BLaER1 (cell line): ENCODE results near the gene FCHO2.

ENCODE experiments used
- H3K27ac ChIP-seq: shearing (Covaris generic); formaldehyde crosslinking; 2 replicates; pipeline ENCODE4 v1.8.1; 2022
- H3K27me3 ChIP-seq: shearing (Covaris generic); formaldehyde crosslinking; 2 replicates; pipeline ENCODE4 v1.8.1; 2022
- H3K36me3 ChIP-seq: shearing (Covaris generic); formaldehyde crosslinking; 2 replicates; pipeline ENCODE4 v1.8.1; 2022
- H3K4me1 ChIP-seq: shearing (Covaris generic); formaldehyde crosslinking; 2 replicates; pipeline ENCODE4 v1.8.1; 2022
- H3K4me2 ChIP-seq: shearing (Covaris generic); formaldehyde crosslinking; 2 replicates; pipeline ENCODE4 v1.8.1; 2022
- H3K4me3 ChIP-seq: shearing (Covaris generic); formaldehyde crosslinking; 2 replicates; pipeline ENCODE4 v1.8.1; 2022
- H3K9ac ChIP-seq: shearing (Covaris generic); formaldehyde crosslinking; 2 replicates; pipeline ENCODE4 v1.8.1; 2022
- H3K9me3 ChIP-seq: shearing (Covaris generic); formaldehyde crosslinking; 2 replicates; pipeline ENCODE4 v1.8.1; 2022
- H4K20me1 ChIP-seq: shearing (Covaris generic); formaldehyde crosslinking; 2 replicates; pipeline ENCODE4 v1.8.1; 2022
- Cebpa-rat ChIP-seq: shearing (Covaris generic); IDR thresholded peaks from 2 replicates; pipeline ENCODE4 v1.8.1; 2022

Gene FCHO2

DNA sequence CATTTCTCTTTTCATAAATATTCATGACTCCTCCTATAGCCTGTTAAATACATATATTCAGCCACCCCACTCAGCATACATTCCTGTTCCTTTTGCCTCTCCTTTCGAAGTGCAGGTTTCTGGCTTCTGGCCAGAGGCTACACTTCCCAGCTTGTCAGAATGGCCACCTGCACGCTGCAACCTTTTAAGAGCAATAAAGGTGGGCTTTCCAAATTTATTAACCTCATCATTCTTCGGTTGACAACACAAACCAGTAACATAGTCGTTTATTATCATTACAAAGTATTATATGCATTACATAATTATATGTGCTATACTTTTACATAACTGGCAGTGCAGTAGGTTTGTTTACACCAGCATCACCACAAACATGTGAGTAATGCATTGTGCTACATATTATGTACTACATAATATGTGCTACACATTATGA, 148.0 kb downstream of the FCHO2 start:
- Histone ChIP-seq H3K4me2 (no peak overlapping the region), H3K27me3 (no peaks in the 10 kb centered on the region), H3K36me3 (no peaks in the 10 kb centered on the region), H3K27ac (no peak overlapping the region), H3K9me3 (0 out of 2 replicates have a peak, but pooled peaks cover 9% of the 10 kb centered on the region), H3K4me3 (no peak overlapping the region), H3K4me1 (no peaks in the 10 kb centered on the region), H4K20me1 (no peaks in the 10 kb centered on the region), H3K9ac (no peak overlapping the region)
- no peak for TF ChIP-seq Cebpa-rat

DNA sequence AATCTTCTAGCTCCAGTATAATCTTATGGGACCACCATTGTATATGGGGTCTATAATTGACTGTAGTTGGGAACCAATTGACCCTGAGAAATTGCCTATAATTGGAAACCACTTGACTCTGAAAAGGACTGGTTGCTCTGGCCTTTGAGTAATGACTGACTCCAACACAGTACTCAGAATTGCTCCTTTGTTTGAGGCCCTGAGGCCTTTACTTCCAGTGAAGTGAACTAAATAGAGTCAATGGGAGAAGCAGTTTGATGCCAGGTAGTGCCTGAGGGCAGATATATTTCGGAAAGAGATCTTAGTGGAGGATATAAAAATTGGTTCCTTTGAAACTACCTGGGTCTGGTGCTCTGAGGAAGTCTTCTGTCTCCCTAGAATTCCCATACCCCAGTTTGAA, 148.5 kb downstream of the FCHO2 start:
- Histone ChIP-seq H3K9me3 (0 out of 2 replicates have a peak, but pooled peaks cover 9% of the 10 kb centered on the region), H3K27me3 (no peaks in the 10 kb centered on the region), H3K4me3 (no peak overlapping the region), H3K9ac (no peak overlapping the region), H3K36me3 (no peaks in the 10 kb centered on the region), H4K20me1 (no peaks in the 10 kb centered on the region), H3K4me1 (no peaks in the 10 kb centered on the region), H3K4me2 (no peak overlapping the region), H3K27ac (no peak overlapping the region)
- no peak for TF ChIP-seq Cebpa-rat

DNA sequence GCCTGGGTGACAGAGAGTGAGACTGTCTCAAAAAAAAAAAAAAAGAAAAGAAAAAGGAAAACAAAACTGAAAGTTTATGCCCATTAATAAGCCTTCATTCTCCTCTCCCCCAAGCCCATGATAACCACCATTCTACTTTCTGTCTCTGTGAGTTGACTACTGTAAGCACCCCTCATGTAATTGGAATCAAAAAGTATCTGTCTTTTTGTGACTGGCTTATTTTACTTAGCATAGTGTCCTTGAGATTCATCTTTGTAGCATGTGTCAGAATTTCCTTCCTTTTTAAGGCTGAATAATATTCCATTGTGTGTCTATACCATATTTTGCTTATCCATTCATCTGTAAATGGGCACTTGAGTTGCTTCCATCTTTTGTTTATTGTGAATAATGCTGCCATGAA, 150.5 kb downstream of the FCHO2 start:
- Histone ChIP-seq H3K9ac (no peak overlapping the region), H3K4me2 (no peak overlapping the region)
- TF ChIP-seq Cebpa-rat, result no peak

DNA sequence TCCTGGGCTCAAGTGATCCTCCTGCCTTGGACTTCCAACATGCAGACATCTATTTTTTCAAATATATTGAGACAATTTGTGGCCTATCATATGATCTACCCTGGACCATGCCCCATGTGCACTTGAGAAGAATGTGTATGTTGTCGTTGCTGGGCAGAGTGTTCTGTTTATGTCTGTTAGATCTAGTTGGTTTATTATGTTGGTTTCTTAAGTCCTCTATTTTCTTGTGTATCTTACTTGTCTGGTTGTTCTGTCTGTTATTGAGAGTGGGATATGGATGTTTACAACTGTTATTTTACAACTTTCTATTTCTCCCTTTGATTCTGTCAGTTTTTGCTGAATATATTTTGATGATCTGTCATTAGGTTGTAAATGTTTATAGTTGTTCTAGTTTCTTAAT, 154.3 kb downstream of the FCHO2 start:
- no peak overlapping the region for H3K9ac ChIP-seq
- H3K27ac ChIP-seq, result no peak overlapping the region
- no peaks in the 10 kb centered on the region for H4K20me1 ChIP-seq
- no peaks in the 10 kb centered on the region for H3K36me3 ChIP-seq
- no peak overlapping the region for H3K4me3 ChIP-seq
- TF ChIP-seq Cebpa-rat, result no peak
- no peak overlapping the region for H3K4me2 ChIP-seq
- 0 out of 2 replicates have a peak, but pooled peaks cover 9% of the 10 kb centered on the region for H3K9me3 ChIP-seq
- no peaks in the 10 kb centered on the region; the same call in 1 of the 2 replicates for H3K27me3 ChIP-seq
- no peaks in the 10 kb centered on the region for H3K4me1 ChIP-seq

More for the DNA sequence above, 150.5 kb downstream of the FCHO2 start:
- H4K20me1 ChIP-seq, result no peaks in the 10 kb centered on the region
- H3K36me3 ChIP-seq, result no peaks in the 10 kb centered on the region
- no peaks in the 10 kb centered on the region for H3K4me1 ChIP-seq
- no peak overlapping the region for H3K27ac ChIP-seq
- no peaks in the 10 kb centered on the region for H3K27me3 ChIP-seq
- 0 out of 2 replicates have a peak, but pooled peaks cover 9% of the 10 kb centered on the region for H3K9me3 ChIP-seq
- no peak overlapping the region for H3K4me3 ChIP-seq

DNA sequence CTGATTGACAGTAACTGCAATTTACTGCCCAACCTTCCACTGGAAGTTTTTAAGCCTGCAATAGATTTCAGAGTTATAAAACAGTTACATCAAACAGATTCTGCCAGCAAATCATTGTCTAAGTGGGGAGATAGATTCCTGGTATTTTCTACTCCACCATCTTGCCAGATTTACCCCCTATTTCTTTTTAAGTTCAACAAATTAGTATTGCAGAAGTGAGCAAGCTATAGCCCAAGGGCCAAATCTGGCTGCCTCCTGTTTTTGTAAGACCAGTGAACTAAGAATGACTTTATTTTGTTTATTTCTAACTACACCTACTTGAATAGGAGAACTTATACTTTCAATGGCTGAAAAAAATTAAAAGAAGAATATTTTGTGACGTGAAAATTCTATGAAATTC, 155.7 kb downstream of the FCHO2 start:
- TF ChIP-seq Cebpa-rat, result no peak
- 0 out of 2 replicates have a peak, but pooled peaks cover 9% of the 10 kb centered on the region for H3K9me3 ChIP-seq
- H3K36me3 ChIP-seq, result no peaks in the 10 kb centered on the region
- no peaks in the 10 kb centered on the region for H3K4me1 ChIP-seq
- no peak overlapping the region for H3K4me3 ChIP-seq
- peaks cover 5% of the 10 kb centered on the region; the same call in 1 of the 2 replicates for H3K27me3 ChIP-seq
- no peak overlapping the region for H3K4me2 ChIP-seq
- H4K20me1 ChIP-seq, result no peaks in the 10 kb centered on the region
- no peak overlapping the region for H3K9ac ChIP-seq
- H3K27ac ChIP-seq, result no peak overlapping the region

DNA sequence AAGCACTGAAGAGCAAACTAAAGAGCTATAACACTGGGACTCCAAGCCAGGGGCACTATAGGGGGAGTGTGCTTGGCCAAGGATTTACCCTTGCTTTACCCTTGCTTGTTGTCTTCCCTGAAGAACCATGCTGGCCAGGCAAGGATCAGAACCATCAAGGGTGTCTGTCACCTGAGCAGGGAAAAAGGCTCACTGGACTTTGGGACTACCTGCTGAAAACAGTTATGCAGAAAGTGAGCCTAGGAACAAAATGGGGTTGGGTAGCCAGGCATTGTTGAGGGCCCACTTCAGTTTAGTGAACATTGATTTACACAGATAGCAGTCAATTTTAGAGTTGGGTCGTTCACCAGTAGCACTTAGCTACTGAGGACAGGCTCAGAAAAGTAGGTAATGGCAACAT, 156.5 kb downstream of the FCHO2 start:
- Histone ChIP-seq H3K27me3 (peaks cover 5% of the 10 kb centered on the region; the same call in 1 of the 2 replicates), H3K27ac (no peak overlapping the region), H3K4me2 (no peak overlapping the region), H4K20me1 (no peaks in the 10 kb centered on the region), H3K36me3 (no peaks in the 10 kb centered on the region), H3K4me1 (no peaks in the 10 kb centered on the region), H3K4me3 (no peak overlapping the region), H3K9ac (no peak overlapping the region), H3K9me3 (0 out of 2 replicates have a peak, but pooled peaks cover 11% of the 10 kb centered on the region)
- TF ChIP-seq Cebpa-rat, result no peak

DNA sequence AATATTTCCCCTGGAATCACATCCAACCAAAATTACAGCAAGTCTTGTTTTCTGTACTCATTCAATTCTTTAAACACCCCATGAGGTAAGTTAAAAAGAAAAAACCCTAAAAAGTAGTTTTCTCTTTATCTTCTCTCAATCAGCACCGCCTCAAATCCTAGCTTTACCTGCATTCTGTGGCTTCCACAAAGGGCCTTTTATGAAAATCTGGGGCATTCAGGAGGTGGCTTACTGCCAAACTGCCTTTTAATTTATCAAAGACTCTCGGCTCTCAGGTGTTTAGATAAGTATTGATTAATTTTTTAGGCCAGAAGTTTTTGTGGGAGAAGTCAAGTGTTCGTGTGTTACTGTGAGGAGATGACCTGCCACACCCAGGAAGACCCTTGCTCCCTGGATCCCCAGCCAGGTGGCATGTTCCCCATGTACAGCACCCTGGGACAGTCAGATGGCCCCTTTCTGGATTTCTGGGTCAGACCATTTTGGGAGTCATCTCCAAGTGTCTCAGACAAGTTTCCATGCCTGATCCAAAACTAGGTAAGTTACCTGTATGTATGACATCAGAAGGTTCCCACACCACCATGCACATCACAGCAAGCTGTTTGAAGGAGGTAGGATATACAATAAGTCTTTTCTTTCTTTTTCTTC, 158.3 kb downstream of the FCHO2 start:
- Histone ChIP-seq H3K9ac (no peak overlapping the region), H4K20me1 (no peaks in the 10 kb centered on the region), H3K4me2 (no peak overlapping the region), H3K4me3 (no peak overlapping the region), H3K27me3 (peaks cover 5% of the 10 kb centered on the region; the same call in 1 of the 2 replicates), H3K36me3 (no peaks in the 10 kb centered on the region), H3K4me1 (no peaks in the 10 kb centered on the region), H3K9me3 (0 out of 2 replicates have a peak, but pooled peaks cover 5% of the 10 kb centered on the region), H3K27ac (no peak overlapping the region)
- no peak for TF ChIP-seq Cebpa-rat

DNA sequence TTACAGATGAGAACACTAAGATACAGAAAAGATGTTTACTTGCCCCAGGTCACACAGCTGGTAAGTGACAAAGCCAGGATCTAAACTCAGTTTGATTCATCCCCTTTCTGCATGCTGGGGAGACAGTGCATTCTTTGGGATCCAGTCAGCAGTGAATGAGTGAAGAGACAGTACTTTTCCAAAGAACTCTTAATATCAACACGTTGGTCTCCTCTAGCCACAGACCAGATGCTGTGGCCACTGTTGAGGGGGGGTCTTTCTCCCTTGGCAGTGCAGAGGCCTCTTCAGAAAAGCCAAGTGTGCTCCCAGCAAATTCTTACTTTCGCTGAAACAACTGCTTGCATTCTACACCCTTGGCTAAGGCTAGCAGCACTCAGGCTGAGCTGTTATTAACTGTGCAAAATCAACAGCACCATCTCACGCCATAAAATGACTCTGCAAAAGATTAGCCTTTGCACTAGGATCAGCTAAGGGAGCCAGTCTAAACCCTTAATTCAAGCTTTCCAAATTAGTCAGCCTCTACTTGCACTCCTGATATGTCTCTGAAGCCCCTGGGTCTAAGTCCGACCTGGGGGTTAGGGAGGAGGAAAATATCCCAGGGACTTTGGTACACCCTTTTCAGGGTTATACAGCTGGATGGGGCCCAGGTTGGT, 159.7 kb downstream of the FCHO2 start:
- Histone ChIP-seq H3K4me3 (no peak overlapping the region), H3K27me3 (peaks cover 5% of the 10 kb centered on the region; the same call in 1 of the 2 replicates), H3K4me1 (no peaks in the 10 kb centered on the region), H3K4me2 (no peak overlapping the region), H3K9me3 (peaks cover 17% of the 10 kb centered on the region), H4K20me1 (no peaks in the 10 kb centered on the region), H3K36me3 (no peaks in the 10 kb centered on the region), H3K27ac (no peak overlapping the region), H3K9ac (no peak overlapping the region)
- TF ChIP-seq Cebpa-rat, result no peak

DNA sequence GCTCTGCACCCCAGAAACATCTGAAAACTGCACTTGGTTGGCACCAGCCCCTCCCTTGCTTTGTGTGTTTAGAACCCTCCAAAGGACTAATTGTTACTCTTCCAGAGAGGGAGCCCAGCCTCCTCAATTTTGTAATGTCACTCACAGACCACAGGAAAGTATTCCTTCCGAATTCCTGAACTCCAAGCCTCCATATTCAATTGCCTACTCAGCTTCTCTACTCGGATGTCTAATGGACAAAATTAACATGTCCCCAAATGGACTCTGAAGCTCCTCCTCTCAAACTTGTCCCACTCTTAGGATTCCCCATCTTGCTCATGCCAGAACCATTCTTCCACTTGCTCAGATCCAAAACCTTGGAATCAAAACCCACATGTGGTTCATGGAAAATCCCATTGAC, 160.7 kb downstream of the FCHO2 start:
- Histone ChIP-seq H3K4me2 (no peak overlapping the region), H3K9me3 (peaks cover 20% of the 10 kb centered on the region), H3K27me3 (peaks cover 5% of the 10 kb centered on the region; the same call in 1 of the 2 replicates), H3K9ac (no peak overlapping the region), H3K4me3 (no peak overlapping the region), H3K4me1 (no peaks in the 10 kb centered on the region), H3K27ac (no peak overlapping the region), H4K20me1 (no peaks in the 10 kb centered on the region), H3K36me3 (no peaks in the 10 kb centered on the region)
- no peak for TF ChIP-seq Cebpa-rat

DNA sequence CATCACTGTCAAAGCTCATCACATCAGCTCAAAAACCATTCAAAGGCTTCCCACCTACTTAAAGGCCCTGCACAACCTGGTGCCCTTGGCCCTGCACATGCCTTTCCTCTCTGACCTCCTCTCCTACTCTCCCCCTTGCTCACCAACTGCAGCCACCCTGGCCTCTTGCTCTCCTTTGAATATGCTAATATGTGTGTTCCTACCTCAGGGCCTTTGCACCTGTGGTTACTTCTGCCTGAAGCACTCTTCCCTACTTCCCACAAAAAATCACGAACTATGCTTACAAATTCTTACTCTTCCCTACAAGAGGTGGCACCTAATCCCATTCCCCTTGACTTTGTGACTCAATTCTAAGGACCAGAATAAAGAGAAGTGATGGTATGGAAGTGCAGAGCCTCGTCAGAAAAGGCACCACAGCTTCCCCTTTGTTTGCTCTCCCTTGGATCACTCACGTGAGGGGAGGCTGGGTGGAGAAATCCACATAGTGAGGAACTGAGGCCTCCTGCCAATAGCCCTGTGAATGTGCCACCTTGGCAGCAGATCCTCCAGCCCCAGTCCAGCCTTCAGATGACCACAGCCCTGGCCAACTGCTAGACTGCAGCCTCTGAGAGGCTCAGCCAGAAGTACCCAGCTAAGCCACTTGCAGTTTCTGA, 161.4 kb downstream of the FCHO2 start:
- Histone ChIP-seq H3K9me3 (peaks cover 20% of the 10 kb centered on the region), H3K4me1 (peaks cover 4% of the 10 kb centered on the region), H4K20me1 (no peaks in the 10 kb centered on the region), H3K36me3 (no peaks in the 10 kb centered on the region), H3K4me2 (no peak overlapping the region), H3K27ac (no peak overlapping the region), H3K9ac (no peak overlapping the region), H3K27me3 (peaks cover 5% of the 10 kb centered on the region; the same call in 1 of the 2 replicates), H3K4me3 (no peak overlapping the region)
- no peak for TF ChIP-seq Cebpa-rat
